Endothelial cell of umbilical vein (primary cell): ENCODE results near the gene TTLL5. TPM values are rescaled to one million over a fixed set of nuclear protein-coding genes. Genes with fewer than 3 reads are reported as not detected.

Experiments
- BruUV-seq: library from RNA; stranded (reverse); fragments of 400-500 nt; replicated peaks from 2 replicates; lab custom pipeline; 2021; lab: Mats Ljungman, UMichigan
- CTCF ChIA-PET: fragments of 300-600, 350-600 bp; sonication (Branson Sonifier 250); formaldehyde crosslinking; loops from one replicate; lab custom pipeline; 2021; ENCODE audit warnings: antibody characterized with exemption, inconsistent platforms; lab: Charles Lee
- POLR2A ChIA-PET: fragments of 300-600, 350-600 bp; sonication (Branson Sonifier 250); formaldehyde crosslinking; loops from one replicate; lab custom pipeline; 2021; ENCODE audit warnings: antibody characterized with exemption, inconsistent platforms; lab: Charles Lee
- DNase-seq: peaks from one replicate; pipeline ENCODE4 v3.0.0-alpha.2; 2011; ENCODE audit warnings: low read depth, low spot score
- FAIRE-seq: peaks from 2 replicates; lab custom pipeline; 2011; peaks lifted over from hg19 to GRCh38; lab: Jason Lieb, UNC
- H2AFZ ChIP-seq: 2 replicates; pipeline ENCODE4 v1.6.0; 2012; ENCODE audit warnings: low read depth, low read length, control low read depth, inconsistent platforms
- H3K27ac ChIP-seq: 2 replicates; pipeline ENCODE4 v1.5.1; 2011; ENCODE audit warnings: low read depth, mild to moderate bottlenecking, control low read depth, low read length, moderate library complexity; ENCODE audit not compliant: insufficient read depth
- H3K27me3 ChIP-seq, 2 experiments: 2 replicates each; pipeline versions ENCODE4 v1.6.0 to v1.6.1; 2011; ENCODE audit warnings: low read length in 2 of 2, mixed read lengths in 1 of 2; ENCODE audit not compliant: control insufficient read depth in 2 of 2, insufficient read depth in 2 of 2
- H3K36me3 ChIP-seq, 2 experiments: 2 replicates in 1 of 2; 3 replicates in 1 of 2; pipeline ENCODE4 v1.5.1; 2011; ENCODE audit warnings: low read length in 2 of 2, mild to moderate bottlenecking in 1 of 2, moderate library complexity in 1 of 2; ENCODE audit not compliant: control insufficient read depth in 2 of 2, insufficient read depth in 2 of 2; ENCODE audit errors: extremely low read depth in 1 of 2
- H3K4me1 ChIP-seq: 3 replicates; pipeline ENCODE4 v1.5.1; 2011; ENCODE audit warnings: mild to moderate bottlenecking, low read length; ENCODE audit not compliant: control insufficient read depth, insufficient read depth; ENCODE audit errors: extremely low read depth
- H3K4me2 ChIP-seq: 2 replicates; pipeline ENCODE4 v1.6.1; 2011; ENCODE audit warnings: low read length, control low read depth, mixed read lengths; ENCODE audit not compliant: insufficient read depth
- H3K4me3 ChIP-seq, 3 experiments: fragments of 200-600 bp in 1 of 3; sonication (generic), shearing (Covaris generic) in 1 of 3; replicated peaks in 1 of 3; 2 replicates each; pipeline ENCODE4 v1.5.1; 2011 to 2016; ENCODE audit warnings: control low read depth in 3 of 3, low read length in 3 of 3, mild to moderate bottlenecking in 2 of 3, inconsistent platforms in 1 of 3, low read depth in 1 of 3, moderate library complexity in 1 of 3; ENCODE audit not compliant: insufficient read depth in 1 of 3
- H3K79me2 ChIP-seq: 2 replicates; pipeline ENCODE4 v1.6.0; 2012; ENCODE audit warnings: low read length, inconsistent platforms; ENCODE audit not compliant: control insufficient read depth, insufficient read depth
- H3K9ac ChIP-seq: replicated peaks from 2 replicates; pipeline ENCODE3; 2011; ENCODE audit warnings: low read length, control low read depth; ENCODE audit not compliant: insufficient read depth; ENCODE audit errors: extremely low read depth
- H3K9me1 ChIP-seq: replicated peaks from 3 replicates; pipeline ENCODE4 v1.6.0; 2011; ENCODE audit warnings: mild to moderate bottlenecking, low read length; ENCODE audit not compliant: control insufficient read depth, insufficient read depth; ENCODE audit errors: extremely low read depth
- H3K9me3 ChIP-seq: replicated peaks from 2 replicates; pipeline ENCODE4 v1.5.1; 2012; ENCODE audit warnings: low read length, inconsistent platforms; ENCODE audit not compliant: control insufficient read depth, insufficient read depth
- H4K20me1 ChIP-seq: replicated peaks from 2 replicates; pipeline ENCODE3; 2011; ENCODE audit warnings: mild to moderate bottlenecking, low read length; ENCODE audit not compliant: control insufficient read depth, insufficient read depth; ENCODE audit errors: extremely low read depth
- CTCF ChIP-seq, 2 donors: IDR thresholded peaks; 1 replicate in 1 of 2; 2 replicates in 1 of 2; pipeline ENCODE4 v1.5.1; 2011; ENCODE audit warnings: low read length in 2 of 2, mild to moderate bottlenecking in 2 of 2, moderate library complexity in 2 of 2, control low read depth in 1 of 2, inconsistent platforms in 1 of 2, low read depth in 1 of 2; ENCODE audit not compliant: insufficient read depth in 1 of 2; ENCODE audit errors: extremely low read depth in 1 of 2
- EZH2 ChIP-seq: IDR thresholded peaks from 2 replicates; pipeline ENCODE4 v1.6.1; 2012; ENCODE audit warnings: borderline replicate concordance, low read depth, mild to moderate bottlenecking, moderate library complexity, low read length, inconsistent platforms; ENCODE audit not compliant: severe bottlenecking
- FOS ChIP-seq: IDR thresholded peaks from 2 replicates; pipeline ENCODE4 v1.6.1; 2011; ENCODE audit warnings: mild to moderate bottlenecking, low read length, moderate library complexity, borderline replicate concordance; ENCODE audit not compliant: insufficient read depth
- GATA2 ChIP-seq: IDR thresholded peaks from 2 replicates; pipeline ENCODE4 v1.7.0; 2011; ENCODE audit warnings: low read depth, mild to moderate bottlenecking, moderate library complexity, mixed read lengths, low read length; ENCODE audit not compliant: insufficient read length, insufficient read depth
- JUN ChIP-seq: IDR thresholded peaks from 2 replicates; pipeline ENCODE4 v1.6.1; 2011; ENCODE audit warnings: borderline replicate concordance, low read depth; ENCODE audit not compliant: insufficient read length, insufficient read depth
- MYC ChIP-seq: IDR thresholded peaks from one replicate; pipeline ENCODE4 v1.6.1; 2011; ENCODE audit warnings: mild to moderate bottlenecking, low read depth, low read length
- POLR2A ChIP-seq: IDR thresholded peaks from 2 replicates; pipeline ENCODE4 v1.6.1; 2012; ENCODE audit warnings: low read depth, mild to moderate bottlenecking, control low read depth, low read length
- POLR2AphosphoS5 ChIP-seq: IDR thresholded peaks from 2 replicates; pipeline ENCODE4 v1.6.1; 2012; ENCODE audit warnings: low read depth, mild to moderate bottlenecking, control low read depth, low read length, moderate library complexity; ENCODE audit not compliant: insufficient read depth
- dilution Hi-C: fragments of 300-500 bp; cut with MboI; formaldehyde crosslinking; loops from one replicate; pipeline ENCODE4 v1.15.0; 2019; ENCODE audit warnings: low sequenced_read_pairs; ENCODE audit not compliant: extremely low pct_ligation_motif_present
- intact Hi-C: fragments of 100-400 bp; cut with micrococcal nuclease; formaldehyde crosslinking; loops from one replicate; pipeline ENCODE4 v1.10.0; 2022
- polyA plus RNA-seq, 4 experiments: library from polyadenylated mRNA; depleted of rRNA in 3 of 4; stranded (reverse) in 3 of 4; unstranded in 1 of 4; fragments of >200 nt; gene quantifications; 2 replicates each; pipeline versions ENCODE4 v1.2.1 to v1.2.3, GENCODE V29; 2011 to 2012; ENCODE audit warnings: missing spikeins in 1 of 4
- total RNA-seq: library from RNA; stranded (reverse); gene quantifications from 2 replicates; pipeline ENCODE4 v1.2.3, GENCODE V29; 2021
- TF ChIP-seq, protein P1 (sequence below): IDR thresholded peaks from 2 replicates; pipeline ENCODE4 v1.6.1; 2011; ENCODE audit not compliant: insufficient read depth, insufficient read length

Gene TTLL5
- total and polyA plus RNA-seq, 2 donors (not counting 3 experiments of a cell fraction or from before 2014, with no cell fraction given): 33.2 to 93.6 TPM

- CTCF ChIA-PET: no interaction called here
Observed at GRCh38 chr14:75626396-75626795, 34.6 kb upstream of the TTLL5 start.

More at GRCh38 chr14:75626396-75626795, 34.6 kb upstream of the TTLL5 start:
- peaks cover 0 to 8% of the 10 kb centered on the region in 2 experiments for H3K27me3 ChIP-seq
- no peak overlapping the region for H3K27ac ChIP-seq
- H4K20me1 ChIP-seq: no peaks in the 10 kb centered on the region
- no peaks in the 10 kb centered on the region for H3K9me1 ChIP-seq
- no peak overlapping the region for H2AFZ ChIP-seq
- no peak overlapping the region for H3K4me2 ChIP-seq
- dilution Hi-C loops (no loop called here), intact Hi-C loops (no loop called here)
- FAIRE-seq (no peak), DNase-seq (no peak)
- no peak overlapping the region for H3K9ac ChIP-seq
- H3K4me1 ChIP-seq: no peaks in the 10 kb centered on the region
- POLR2A ChIA-PET: no interaction called here
- H3K79me2 ChIP-seq: no peaks in the 10 kb centered on the region
- no peaks in the 10 kb centered on the region for H3K9me3 ChIP-seq
- no peaks in the 10 kb centered on the region for H3K36me3 ChIP-seq
- no peak overlapping the region for H3K4me3 ChIP-seq
- BruUV-seq: no TSS peak
- TF ChIP-seq JUN (no peak), CTCF (IDR thresholded peaks at IDR 0.05; ENCODE audit: extremely low read depth in 1 of 2, insufficient read depth in 1 of 2, low read depth in 1 of 2, low read length in 2 of 2) (no peak), GATA2 (no peak), MYC (no peak), FOS (no peak), POLR2A (no peak), EZH2 (no peak), POLR2AphosphoS5 (no peak)
- TF ChIP-seq, protein P1, sequence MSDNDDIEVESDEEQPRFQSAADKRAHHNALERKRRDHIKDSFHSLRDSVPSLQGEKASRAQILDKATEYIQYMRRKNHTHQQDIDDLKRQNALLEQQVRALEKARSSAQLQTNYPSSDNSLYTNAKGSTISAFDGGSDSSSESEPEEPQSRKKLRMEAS: no peak
